Eye (tissue), 1 donor: ENCODE results near the gene SGCE.

Experiments
- DNase-seq: peaks from one replicate; pipeline ENCODE4 v3.0.0-alpha.2; 2015

SGCE gene

GRCh38 chr7:94620703-94621118 is 35.2 kb downstream of the SGCE start:
- peak; percentile 11 for DNase-seq

- DNase-seq, result no peak
Observed at GRCh38 chr7:94618126-94618525, 37.8 kb downstream of the SGCE start.

GRCh38 chr7:94616855-94617254 is 39.1 kb downstream of the SGCE start:
- no peak for DNase-seq

GRCh38 chr7:94615666-94616065 is 40.3 kb downstream of the SGCE start:
- no peak for DNase-seq

GRCh38 chr7:94612661-94613060 is 43.3 kb downstream of the SGCE start:
- no peak for DNase-seq

GRCh38 chr7:94612253-94612652 is 43.7 kb downstream of the SGCE start:
- DNase-seq, result no peak

GRCh38 chr7:94609561-94609960 is 46.4 kb downstream of the SGCE start:
- no peak for DNase-seq

GRCh38 chr7:94605031-94605430 is 50.9 kb downstream of the SGCE start:
- DNase-seq, result no peak

- DNase-seq, result no peak
Observed at GRCh38 chr7:94602181-94602580, 53.8 kb downstream of the SGCE start.

- no peak for DNase-seq
Observed at GRCh38 chr7:94600267-94600666, 55.7 kb downstream of the SGCE start.

- DNase-seq, result no peak
Observed at GRCh38 chr7:94595717-94596116, 60.2 kb downstream of the SGCE start.

- no peak for DNase-seq
Observed at GRCh38 chr7:94594882-94595281, 61.1 kb downstream of the SGCE start.

- no peak for DNase-seq
Observed at GRCh38 chr7:94591176-94591575, 64.8 kb downstream of the SGCE start.

- DNase-seq, result no peak
Observed at GRCh38 chr7:94590526-94591162, 65.3 kb downstream of the SGCE start.

GRCh38 chr7:94588075-94588474 is 67.9 kb downstream of the SGCE start:
- DNase-seq, result peak; percentile 8

- DNase-seq, result no peak
Observed at GRCh38 chr7:94584113-94584512, 71.8 kb downstream of the SGCE start.

- DNase-seq, result no peak
Observed at GRCh38 chr7:94580601-94581000, 75.3 kb downstream of the SGCE start.

GRCh38 chr7:94579470-94579869 is 76.5 kb downstream of the SGCE start:
- DNase-seq, result no peak

- DNase-seq, result no peak
Observed at GRCh38 chr7:94578614-94579013, 77.3 kb downstream of the SGCE start.

GRCh38 chr7:94577357-94577756 is 78.6 kb downstream of the SGCE start:
- DNase-seq, result no peak

- no peak for DNase-seq
Observed at GRCh38 chr7:94576316-94576715, 79.6 kb downstream of the SGCE start.

- no peak for DNase-seq
Observed at GRCh38 chr7:94575646-94576045, 80.3 kb downstream of the SGCE start.

- no peak for DNase-seq
Observed at GRCh38 chr7:94571816-94572215, 84.1 kb downstream of the SGCE start.

GRCh38 chr7:94567396-94567795 is 88.5 kb downstream of the SGCE start:
- no peak for DNase-seq

GRCh38 chr7:94565247-94565894 is 90.6 kb downstream of the SGCE start:
- no peak for DNase-seq
